ENCODE data around the gene MFSD6.

GRCh38 chr2:190379249-190379964 is 28.7 kb upstream of the MFSD6 start:
- TF ChIP-seq, protein P1, sequence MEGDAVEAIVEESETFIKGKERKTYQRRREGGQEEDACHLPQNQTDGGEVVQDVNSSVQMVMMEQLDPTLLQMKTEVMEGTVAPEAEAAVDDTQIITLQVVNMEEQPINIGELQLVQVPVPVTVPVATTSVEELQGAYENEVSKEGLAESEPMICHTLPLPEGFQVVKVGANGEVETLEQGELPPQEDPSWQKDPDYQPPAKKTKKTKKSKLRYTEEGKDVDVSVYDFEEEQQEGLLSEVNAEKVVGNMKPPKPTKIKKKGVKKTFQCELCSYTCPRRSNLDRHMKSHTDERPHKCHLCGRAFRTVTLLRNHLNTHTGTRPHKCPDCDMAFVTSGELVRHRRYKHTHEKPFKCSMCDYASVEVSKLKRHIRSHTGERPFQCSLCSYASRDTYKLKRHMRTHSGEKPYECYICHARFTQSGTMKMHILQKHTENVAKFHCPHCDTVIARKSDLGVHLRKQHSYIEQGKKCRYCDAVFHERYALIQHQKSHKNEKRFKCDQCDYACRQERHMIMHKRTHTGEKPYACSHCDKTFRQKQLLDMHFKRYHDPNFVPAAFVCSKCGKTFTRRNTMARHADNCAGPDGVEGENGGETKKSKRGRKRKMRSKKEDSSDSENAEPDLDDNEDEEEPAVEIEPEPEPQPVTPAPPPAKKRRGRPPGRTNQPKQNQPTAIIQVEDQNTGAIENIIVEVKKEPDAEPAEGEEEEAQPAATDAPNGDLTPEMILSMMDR (IDR thresholded peaks at IDR 0.05), result no peak
- TF ChIP-seq POLR2A (IDR thresholded peaks at IDR 0.05), result no peak
- TF ChIP-seq POLR2AphosphoS5 (IDR thresholded peaks at IDR 0.05), result no peak
- no peak for TF ChIP-seq EP300 (IDR thresholded peaks at IDR 0.05; ENCODE audit: low read depth)
